Activated CD4-positive, alpha-beta T cell treated with anti-CD3 and anti-CD28 coated beads for 1 hour (primary cell): ENCODE data around the gene SH2D3A.

Experiments used
- DNase-seq: peaks from one replicate; pipeline ENCODE4 v3.0.0-alpha.2; 2020

The SH2D3A gene

DNA sequence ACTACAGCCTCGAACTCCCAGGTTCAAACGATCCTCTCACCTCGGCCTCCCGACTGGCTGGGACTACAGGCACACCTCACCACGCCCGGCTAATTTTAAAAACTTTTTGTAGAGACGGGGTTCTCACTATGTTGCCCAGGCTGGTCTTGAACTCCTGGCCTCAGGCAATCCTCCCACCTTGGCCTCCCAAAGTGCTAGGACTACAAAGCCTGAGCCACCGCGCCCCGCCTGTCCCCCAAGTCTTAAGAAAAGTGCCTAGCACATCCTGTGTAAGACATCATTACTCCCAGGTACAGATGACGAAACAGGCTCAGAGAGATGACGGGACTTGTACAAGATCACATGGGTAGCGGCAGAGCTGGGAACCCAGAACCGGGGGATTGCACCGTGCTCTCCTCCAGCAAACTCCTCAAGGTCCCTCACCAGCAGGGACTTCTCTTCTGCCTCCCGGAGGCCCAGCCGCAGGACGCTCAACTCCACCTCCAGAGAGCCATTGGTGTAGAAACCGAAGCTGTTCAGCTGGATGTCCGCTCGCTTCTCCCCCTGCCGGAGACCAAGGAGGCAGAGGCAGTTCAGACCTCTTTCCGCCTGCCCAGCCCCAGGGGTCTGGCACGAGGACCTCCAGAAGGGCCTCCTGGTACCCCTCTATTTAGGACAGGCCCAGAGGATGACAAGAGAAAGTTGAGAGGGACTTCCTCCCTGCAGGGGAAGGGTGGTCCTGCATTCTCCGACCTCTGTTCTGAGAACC is 30.9 kb downstream of the SH2D3A start:
- peak; percentile 42 for DNase-seq

- no peak for DNase-seq
These were observed 31.9 kb downstream of the SH2D3A start for GRCh38 chr19:6735181-6735911.

DNA sequence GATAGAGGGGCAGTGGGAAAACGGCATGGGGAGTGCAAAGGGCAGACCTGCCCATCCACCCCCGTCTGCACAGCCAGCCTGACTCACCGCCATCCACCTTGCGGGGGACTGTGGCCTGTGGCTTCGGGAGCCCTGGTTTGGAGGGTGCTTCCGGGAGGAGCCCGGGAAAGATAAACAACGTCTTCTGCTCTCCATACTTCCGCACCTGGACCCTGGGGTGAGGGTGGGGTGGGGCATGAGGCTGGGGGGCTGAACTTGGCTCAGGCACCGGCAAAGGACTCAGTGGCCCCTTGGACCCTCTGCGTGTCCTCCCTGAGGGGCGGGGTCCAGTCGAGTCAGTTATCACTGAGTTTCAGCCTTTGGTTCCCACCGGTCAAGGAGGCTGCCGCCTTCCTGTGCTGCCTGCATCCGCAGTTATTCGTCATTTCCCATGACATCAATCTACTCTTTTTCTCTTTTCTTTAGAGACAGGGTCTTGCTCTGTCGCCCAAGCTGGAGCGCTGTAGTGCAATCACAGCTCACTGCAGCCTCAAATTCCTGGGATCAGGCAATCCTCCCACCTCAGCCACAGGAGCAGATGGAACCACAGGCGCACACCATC is 33.0 kb downstream of the SH2D3A start:
- no peak for DNase-seq

DNA sequence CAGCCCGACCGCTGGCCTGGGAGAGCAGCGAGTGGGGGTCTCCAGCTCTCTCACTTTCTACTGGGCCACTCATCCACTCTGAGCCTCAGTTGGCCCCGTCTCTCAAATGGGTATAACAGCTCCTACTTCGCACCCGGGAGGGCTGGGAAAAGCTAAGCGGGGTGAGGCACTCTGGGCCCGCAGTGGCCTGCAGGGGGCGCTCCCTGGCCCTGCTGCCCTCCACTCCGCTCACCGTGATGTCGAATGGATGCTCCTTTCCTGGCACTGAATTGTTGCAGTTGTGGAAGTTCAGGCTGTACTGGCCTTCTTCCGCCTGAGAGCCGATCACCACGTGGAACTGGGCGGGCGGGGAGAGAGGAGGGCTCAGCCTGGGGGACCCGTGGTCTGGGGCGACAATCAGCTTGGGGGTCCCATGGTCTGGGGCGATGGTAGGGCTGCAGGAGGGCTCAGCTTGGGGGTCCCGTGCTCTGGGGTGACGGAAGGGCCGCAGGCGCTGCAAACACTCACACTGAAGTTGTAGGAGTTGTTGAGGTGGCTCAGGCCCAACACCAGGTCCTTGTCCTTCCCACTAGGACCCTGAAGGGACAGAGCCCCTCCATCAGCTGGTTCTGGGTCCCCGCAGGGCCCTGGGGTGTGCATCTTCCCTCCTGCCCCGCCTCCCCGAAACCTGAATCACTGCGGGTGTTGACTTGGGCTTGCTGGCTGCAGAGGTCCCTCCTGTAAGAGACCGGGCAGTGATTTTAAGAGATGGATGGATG is 33.7 kb downstream of the SH2D3A start:
- DNase-seq: no peak

- DNase-seq: no peak
These were observed 34.4 kb downstream of the SH2D3A start for GRCh38 chr19:6732803-6733337.

DNA sequence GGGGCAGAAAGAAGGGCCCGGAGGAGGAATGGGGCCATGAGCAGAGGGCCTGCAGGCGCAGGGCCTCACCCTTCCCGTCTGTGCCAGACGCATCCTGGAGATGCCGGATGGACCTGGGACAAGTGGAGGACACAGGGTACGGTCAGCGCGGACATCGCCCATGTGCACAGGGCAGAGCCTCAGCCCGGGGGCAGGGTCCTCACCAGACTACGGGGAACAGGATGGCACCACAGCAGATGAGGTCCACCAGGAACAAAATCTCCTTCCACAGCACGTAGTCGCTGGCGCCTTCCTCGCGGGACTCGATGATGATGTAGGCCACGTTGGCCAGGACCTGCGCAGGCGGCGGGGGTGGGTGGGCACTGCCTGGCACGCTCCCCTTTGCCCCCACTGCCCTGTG is 35.4 kb downstream of the SH2D3A start:
- DNase-seq: no peak

GRCh38 chr19:6730941-6731670 is 36.1 kb downstream of the SH2D3A start:
- DNase-seq: no peak

DNA sequence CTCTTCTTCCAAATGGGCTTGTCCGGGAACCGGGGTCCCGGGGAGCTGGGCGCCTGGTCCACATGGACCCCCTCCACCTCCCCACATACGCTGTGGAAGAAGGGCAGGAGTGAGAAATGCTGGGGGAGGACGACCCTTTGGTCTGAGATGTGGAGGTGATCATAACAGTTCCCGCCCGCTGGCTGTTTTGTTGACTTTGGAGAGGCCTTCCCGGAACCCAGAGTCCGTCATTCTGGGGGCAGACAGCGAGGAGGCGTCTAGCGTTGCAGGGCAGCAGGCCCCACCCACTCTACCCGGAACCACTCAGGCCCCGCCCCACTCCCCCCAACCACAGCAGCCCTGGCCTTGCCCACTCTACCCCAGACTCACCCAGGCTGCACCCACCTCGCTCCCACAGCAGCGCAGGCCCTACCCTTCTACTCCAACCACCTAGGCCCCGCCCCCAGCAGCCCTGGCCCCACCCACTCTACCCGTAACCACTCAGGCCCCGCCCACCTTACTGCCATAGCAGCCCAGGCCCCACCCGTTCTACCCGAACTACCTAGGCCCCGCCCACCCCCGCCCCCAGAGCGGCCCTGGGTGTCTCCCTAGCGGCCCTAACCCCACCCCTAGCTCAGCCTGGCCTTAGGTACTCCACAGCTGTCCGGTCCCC is 37.0 kb downstream of the SH2D3A start:
- DNase-seq: no peak

DNA sequence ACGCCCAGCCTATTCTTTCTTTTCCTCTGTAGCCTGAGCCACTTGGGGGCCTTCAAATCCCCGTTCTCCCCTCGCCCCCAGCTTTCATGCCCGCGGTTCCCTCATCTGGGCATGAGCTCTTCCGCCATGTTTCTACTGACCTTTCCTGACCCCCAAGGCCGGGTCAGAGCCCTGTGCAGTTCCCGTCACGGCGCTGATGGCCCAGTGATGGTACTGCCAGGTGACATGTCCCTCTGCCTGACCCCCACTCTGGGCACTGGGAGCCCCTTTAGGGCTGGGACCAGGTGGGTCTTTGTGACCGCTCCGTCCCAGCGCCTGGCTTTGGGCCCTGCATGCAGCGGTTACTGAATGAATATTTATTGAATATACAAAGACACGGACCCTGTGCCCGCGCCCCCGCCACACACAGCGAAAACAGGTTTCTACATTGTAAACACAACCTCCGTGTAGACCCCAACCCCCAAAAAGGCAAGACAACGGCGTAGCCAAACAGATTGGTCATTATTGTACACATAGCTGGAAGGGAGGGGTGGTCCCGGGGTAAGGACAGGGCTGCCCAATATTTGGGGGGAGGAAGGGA is 37.6 kb downstream of the SH2D3A start:
- no peak for DNase-seq

DNA sequence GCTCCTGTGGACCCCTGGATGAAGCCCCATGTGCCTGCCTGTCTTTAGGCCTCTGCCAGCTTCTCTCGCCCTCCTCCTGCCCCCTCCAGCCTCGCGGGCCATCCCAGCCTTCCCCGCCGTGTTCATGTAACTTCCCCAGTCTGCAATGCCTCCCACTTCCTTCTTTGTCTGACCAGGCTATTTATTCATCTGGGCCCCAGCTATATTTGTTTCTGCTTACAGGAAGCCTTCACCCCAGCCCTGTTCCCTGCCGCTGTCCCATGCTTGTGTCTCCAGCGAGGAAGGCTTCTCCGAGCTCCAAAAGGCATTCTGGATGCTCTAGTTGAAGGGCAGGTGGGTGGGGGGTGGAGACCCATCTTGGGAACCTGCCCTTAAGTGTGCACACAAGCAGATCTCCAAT is 38.9 kb downstream of the SH2D3A start:
- DNase-seq: no peak

DNA sequence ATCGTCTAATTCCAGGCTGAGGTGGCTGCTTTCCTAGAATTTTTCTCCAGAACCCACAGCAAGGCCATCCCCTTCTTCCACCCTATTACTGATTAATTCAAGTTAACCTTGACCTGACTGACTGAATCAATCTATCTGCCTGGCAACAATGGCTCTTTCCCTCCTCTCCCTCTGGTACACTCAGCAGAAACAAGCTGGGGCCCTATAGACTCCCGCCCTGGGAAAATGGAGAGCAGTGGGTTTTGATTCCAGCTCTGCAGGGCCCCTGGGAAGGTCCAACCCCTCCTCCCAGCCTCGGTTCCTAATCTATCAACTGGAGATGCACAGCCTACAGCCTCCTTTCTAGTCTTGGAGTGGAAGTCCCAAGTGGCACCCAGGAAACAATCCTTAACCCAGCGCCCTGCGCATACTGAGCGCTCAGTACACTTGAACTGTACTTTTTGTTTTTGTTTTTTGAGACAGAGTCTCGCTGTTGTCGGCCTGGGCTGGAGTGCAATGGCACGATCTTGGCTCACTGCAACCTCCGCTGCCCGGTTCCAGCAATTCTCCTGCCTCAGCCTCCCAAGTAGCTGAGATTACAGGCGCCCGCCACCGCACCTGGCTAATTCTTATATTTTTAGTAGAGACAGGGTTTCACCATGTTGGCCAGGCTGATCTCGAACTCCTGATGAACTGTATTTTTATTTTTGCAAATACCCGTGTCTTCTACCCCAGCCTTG is 41.6 kb downstream of the SH2D3A start:
- no peak for DNase-seq

DNA sequence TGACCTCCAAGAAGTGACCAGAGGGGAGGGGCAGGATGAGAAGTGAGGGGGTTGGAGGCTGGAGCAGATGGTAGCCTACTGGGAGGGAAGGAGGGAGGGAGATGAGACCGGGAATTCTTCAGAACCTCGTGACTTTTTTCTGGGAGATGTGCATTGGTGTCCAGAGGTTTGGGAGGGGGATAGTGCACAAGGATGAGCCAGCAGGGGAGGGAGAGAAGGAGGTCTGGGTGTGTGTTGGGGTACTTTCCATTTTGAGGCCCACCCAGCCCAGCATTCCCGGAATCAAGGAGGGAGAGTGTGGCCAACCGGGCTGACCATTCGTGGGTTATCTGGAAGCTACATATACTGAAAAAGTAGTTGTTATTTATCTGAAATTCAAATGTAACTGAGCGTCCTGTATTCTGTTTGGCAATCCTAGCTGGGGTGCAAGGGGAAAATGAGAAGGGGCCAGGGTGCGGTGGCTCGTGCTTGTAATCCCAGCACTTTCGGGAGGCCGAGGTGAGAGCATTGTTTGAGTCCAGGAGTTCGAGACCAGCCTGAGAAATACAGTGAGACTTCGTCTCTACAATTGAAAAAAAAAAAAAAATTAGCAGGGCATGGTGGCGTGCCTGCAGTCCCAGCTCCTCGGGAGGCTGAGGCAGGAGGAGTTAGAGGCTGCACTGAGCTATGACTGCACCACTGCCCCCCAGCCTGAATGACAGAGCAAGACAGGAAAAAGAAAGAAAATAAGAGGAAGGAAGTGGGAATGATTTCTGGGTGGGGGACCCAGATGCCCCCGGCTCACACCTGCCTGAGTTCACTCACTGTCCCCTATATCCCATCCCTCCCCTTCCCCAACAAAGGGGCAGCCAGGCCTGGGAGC is 42.4 kb downstream of the SH2D3A start:
- DNase-seq: no peak

GRCh38 chr19:6723738-6724137 is 43.5 kb downstream of the SH2D3A start:
- no peak for DNase-seq

- no peak for DNase-seq
These were observed 44.1 kb downstream of the SH2D3A start for GRCh38 chr19:6723108-6723618.

GRCh38 chr19:6721773-6722172 is 45.5 kb downstream of the SH2D3A start:
- no peak for DNase-seq

GRCh38 chr19:6721138-6721474 is 46.1 kb downstream of the SH2D3A start:
- DNase-seq: no peak

DNA sequence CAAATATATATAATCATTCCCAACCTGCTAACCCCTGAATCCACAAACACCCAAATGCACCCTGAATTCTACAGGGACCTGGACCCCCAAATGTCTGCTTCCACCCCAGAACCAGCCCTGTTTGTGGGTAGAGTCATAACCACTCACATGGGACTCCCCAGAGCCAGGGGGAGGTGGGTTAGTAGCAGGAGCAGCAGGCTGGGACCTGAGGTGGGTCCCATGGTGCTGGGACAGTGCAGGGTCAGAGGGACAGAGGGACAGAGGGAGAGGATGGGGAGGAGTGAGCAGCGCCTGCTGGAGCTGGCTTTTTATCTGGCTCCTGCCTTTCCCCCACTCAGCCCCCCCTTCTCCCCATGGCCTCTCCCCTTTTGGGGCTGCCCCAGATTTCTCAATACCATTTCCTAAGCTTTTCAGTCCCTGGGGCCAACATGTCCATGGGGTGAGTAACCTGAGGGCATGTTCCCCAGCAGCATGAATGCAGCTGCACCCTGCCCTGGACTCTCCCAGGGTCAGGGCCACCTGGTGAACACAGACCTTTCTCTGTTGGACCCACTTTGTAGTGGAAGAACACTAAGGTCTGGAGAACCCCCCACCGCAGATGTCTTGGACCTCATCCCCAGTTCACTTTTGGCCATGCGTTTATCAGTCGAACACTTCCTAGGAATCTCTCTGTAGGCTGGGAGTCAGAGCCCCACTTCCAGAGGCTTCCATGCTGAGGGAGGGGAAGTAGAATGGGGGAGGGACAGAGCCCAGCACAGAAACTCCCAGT is 46.7 kb downstream of the SH2D3A start, which contains the start of gene C3:
Gene C3, minus strand, starts transcription at position 282 of the 769 bp plus-strand sequence. Its CDS starts 61 bp downstream, at position 221.
- no peak for DNase-seq

DNA sequence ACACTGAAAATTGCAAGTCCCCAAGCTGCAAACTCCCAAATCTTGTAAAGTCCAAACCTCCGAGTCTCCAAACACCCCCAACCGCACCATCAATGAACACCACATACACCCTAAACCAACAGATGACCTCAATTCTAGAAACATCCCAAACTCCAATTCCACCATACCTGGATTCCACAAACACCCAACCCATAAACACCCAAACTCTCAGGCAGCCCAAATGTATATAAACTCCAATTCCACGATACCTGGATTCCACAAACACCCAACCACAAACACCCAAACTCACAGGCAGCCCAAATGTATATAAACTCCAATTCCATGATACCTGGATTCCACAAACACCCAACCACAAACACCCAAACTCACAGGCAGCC is 47.3 kb downstream of the SH2D3A start:
- no peak for DNase-seq

DNA sequence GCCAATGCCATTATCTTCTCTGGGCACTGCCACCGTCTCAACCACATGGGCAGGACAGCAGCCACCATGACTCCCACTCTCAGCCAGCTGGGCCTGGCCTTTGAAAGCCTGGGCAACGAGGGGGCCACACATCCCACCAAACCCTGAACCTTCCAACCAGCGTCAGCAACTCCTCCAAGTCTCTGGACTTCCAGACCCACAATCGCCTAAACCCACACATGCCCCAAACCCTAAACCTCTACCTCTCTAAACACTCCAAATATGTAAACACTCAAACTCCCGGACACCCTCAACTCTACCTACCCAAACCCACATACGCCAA is 47.7 kb downstream of the SH2D3A start:
- no peak for DNase-seq
